ENCODE measurements around the gene DNM2.

DNA sequence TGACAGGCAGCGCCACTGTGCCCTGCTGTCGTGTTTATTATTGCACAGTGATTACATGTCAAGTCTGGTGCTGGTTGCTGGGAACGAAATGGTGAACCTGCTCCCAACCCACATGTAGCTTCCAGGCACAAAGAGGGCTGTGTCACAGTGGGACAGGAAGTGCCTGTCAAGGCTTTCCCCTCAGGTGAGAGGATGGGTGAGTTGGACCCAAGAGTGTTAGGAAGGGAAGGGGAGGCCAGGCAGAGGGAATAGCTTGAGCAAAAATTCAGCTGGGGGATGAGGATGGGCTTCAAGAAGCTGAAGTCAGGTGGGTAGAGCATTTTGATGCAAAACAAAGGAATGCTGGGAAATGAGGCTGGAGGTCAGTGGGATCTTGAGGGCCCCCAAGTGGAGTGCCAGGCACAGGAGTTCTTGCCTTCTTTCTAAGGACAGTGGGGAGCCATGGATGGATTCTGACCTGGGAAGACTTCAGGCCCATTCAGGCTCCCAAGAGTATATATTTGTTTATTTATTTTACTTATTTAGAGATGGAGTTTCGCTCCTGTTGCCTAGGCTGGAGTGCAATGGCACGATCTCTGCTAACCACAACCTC is 25.1 kb upstream of the DNM2 start:
- TF ChIP-seq CTCF (IDR thresholded peaks at IDR 0.05; ENCODE audit: insufficient read depth, low read depth, low read length) (no peak), EZH2 (IDR thresholded peaks at IDR 0.05; ENCODE audit: insufficient read depth, low read length) (no peak)

Measured in astrocyte (in vitro differentiated cells and primary cell).